NCI-H2196 treated with DMSO at 0.1 percent for 48 hours (cell line): ENCODE measurements around the gene AMH.
A peak's percentile ranks its signal among the peaks of the same experiment; 100 is the strongest.
"Not testable (repeated sequence)": the region's sequence is repeated elsewhere in the genome, so short reads cannot be mapped to it uniquely, and the experiment has no call there.

ENCODE experiments used
- DNase-seq: peaks from one replicate; lab custom pipeline; 2025; ENCODE audit not compliant: unreplicated experiment; lab: John Stamatoyannopoulos, UW

The AMH gene

DNA sequence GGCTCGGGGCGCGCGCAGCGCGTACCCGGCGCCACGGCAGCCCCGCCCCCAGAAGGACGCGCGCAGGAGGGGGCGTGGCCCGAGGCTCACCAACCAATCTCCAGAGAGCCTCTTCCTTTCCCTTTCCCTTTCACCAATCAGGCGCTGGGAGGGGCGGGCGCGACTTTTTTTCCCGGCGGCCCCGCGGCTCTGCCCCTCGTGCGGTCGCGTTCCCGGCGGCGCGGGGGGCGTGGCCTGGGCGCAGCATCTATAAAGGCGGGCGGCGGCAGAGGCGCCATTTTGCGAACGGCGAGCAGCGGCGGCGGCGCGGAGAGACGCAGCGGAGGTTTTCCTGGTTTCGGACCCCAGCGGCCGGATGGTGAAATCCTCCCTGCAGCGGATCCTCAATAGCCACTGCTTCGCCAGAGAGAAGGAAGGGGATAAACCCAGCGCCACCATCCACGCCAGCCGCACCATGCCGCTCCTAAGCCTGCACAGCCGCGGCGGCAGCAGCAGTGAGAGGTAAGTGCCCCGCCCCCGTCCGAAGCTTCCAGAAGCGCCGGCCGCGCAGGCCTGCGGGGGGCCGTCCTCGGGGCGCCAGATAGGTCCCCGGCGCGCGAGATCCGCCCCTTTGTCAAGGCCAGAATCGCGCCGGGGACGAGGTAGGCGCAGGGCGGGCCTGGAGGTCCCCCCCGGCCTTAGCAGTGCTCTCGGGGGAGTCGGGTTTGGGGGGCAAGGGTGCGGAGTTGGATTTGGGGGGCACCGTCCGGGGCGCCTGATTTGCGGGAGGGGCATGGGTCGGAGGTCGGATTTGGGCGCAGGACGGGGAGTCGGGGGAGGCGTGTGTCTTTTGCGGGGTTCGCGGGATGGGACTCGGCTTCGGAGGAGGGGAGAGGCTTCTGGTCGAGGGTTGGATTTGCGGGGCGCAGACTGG is 20.4 kb downstream of the AMH start:
- peak; percentile 96 for DNase-seq

DNA sequence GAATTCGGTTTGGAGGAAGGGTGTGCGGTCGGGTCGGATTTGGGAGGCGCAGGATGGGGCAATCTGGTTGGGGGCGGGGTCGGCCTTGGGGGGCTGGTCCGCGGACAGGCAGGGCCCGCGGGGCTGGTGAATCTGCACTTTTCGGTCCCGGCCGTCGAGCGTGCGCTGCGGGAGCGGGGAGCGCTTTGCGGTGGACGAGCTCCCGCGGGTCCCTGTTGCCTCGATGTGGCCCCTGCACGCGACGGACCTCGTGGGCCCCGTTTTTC is 21.0 kb downstream of the AMH start:
- DNase-seq: no peak

DNA sequence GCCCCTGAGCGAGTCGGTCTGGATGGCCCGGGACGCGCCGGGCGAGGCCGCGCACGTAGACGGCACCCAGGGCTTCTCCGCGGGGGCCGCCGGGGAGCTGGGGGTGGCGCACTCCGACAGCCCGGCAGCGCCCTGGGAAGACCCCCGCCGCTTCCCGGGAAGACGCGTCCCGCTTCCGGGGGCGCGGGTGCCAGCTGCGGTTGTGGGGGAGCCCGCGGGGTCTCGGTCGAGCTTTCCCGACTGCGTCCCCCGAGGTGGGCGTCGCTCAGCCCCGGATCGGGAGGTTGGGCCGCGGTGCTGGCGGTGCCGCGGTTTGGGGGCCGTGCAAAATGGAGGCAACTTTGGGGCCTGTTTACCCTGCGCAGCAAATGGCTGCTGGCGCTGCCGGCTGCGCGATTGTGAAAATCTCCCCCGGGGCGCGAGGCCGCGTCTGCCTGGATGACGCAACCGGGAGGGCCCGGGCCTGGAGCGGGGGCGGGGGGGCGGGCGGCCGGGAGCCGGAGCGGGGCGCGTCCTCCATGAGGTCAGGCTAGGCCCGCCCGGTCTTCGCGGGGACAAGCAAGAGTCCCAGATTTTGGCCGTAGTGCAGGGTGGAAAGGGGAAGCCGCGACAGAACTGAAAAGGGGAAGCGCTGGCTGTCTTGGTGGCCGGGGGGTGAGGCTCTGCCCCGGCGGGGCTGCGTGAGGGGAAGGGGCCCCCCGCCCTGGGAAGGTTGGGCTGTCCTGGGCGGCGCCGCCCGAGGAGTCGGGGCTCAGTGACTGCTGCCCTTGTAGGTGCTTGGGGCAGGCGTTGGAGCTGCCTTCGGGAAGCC is 21.5 kb downstream of the AMH start:
- DNase-seq: no peak

DNA sequence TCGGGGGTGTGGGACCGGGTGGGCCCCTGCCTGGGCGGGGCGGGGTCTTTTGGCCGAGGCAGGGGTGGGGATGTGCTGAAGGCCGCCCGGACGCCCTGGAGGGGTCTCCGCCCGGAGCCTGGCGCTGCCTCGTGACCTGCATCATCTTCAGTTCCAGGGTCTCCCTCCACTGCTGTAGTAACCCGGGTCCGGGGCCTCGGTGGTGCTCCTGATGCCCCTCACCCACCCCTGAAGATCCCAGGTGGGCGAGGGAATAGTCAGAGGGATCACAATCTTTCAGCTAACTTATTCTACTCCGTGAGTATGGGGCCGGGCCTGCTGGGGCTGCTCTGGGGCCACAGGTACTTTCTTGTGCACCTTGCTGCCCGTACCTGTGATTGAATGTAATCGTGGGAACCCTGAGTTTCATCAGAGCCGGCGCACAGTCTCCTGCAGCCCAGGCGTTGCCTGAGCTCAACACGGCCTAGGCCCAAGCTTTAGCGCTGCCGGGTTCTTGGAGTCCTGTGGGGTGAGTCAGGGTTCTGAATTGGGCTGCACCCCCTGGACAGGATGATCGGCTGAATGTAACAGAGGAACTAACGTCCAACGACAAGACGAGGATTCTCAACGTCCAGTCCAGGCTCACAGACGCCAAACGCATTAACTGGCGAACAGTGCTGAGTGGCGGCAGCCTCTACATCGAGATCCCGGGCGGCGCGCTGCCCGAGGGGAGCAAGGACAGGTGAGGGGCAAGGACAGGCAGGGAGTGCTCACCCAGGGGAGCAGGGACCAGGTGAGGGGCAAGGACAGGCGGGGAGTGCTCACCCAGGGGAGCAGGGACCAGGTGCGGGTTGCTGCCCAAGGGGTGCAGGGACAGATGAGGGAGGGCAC is 22.3 kb downstream of the AMH start:
- no peak for DNase-seq

DNA sequence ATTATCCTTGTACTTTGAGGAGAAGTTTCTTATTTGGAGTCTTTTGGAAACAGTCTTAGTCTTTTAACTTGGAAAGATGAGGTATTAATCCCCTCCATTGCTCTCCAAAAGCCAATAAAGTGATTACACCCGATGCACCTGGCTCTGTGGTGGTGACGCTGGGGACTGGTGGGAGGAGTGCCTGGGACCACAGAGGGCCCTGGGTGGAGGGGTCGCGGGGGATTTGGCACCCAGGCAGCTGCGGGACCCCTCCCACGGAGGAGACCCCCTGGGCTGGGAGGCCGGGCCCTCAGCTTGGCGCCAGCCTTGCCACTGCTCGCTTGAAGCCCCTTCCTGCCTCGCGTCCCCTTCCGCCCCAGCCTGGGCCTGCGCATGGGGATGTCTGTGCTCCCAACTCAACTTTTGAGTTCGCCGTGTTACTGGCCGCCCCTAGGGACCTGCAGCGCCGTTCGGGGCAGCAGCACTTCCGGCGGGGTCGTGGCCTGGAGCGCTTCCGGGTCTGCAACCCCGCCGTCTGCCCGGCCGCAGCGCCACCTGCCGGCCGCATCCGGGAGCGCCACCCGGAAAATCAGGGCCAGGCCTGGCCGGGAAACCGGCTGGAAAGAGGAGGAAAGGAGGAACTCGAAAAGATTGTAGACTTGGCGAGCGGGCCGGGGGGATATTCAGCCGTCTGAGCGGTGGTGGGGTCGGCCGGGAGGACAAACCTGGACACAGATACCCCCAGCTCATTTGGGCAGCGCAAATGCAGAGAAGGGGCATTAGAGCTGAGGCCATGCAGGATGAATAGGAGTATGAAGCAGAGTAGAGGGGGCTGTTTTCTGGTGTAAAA is 24.4 kb downstream of the AMH start:
- DNase-seq: peak; percentile 28

DNA sequence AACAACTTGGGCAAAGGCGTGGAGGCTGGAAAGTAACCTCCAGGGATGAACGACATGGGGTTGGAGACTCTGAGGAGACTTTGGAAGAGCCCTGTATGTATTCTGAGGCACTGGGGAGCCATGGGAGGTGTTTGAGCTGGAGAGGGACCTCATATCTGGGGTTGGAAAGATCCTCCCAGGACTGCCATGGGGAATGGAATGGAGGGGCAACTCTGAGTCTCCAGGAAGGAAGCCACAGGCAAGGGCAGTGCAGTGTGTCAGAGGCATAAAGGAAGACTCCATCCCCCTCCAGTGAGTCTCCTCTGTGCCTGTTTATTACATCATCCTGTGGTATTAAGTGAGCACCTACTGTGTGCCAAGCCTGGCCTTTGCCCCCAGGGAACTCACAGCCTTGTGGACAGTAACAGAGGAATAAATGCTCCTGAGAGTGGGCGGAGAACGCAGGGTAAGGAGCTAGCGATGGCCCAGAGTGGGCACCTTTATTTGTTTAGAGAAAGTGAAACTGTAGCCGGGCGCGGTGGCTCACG is 25.1 kb downstream of the AMH start:
- DNase-seq: no peak

DNA sequence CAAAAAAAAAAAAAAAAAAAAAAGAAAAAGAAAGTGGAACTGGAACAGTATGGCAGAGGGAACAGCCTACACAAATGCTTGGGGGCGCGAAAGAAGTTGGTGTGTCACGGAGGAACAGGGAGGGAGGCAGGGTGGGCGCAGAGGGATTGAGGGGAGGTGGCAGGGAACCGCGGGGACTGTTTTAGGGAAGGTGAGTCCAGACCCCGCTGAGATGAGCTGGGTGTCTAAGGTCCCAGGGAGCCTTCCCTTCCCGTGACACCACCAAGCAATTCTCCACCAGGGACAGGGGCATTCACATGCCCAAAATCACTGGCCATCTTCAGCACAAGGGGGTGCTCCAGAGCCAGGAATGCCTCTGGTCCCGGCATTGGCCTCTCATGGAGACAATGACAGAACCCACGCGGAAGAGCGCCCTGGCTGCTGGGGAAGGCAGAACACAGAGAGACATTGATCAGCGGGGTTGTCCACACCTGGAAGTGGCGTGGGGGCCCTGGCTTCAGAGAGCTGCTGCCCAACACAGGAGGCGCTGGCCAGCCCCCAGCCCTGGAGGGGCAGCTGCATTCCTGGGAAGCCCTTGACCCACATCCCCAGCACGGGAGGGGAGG is 25.9 kb downstream of the AMH start:
- DNase-seq: peak; percentile 46

DNA sequence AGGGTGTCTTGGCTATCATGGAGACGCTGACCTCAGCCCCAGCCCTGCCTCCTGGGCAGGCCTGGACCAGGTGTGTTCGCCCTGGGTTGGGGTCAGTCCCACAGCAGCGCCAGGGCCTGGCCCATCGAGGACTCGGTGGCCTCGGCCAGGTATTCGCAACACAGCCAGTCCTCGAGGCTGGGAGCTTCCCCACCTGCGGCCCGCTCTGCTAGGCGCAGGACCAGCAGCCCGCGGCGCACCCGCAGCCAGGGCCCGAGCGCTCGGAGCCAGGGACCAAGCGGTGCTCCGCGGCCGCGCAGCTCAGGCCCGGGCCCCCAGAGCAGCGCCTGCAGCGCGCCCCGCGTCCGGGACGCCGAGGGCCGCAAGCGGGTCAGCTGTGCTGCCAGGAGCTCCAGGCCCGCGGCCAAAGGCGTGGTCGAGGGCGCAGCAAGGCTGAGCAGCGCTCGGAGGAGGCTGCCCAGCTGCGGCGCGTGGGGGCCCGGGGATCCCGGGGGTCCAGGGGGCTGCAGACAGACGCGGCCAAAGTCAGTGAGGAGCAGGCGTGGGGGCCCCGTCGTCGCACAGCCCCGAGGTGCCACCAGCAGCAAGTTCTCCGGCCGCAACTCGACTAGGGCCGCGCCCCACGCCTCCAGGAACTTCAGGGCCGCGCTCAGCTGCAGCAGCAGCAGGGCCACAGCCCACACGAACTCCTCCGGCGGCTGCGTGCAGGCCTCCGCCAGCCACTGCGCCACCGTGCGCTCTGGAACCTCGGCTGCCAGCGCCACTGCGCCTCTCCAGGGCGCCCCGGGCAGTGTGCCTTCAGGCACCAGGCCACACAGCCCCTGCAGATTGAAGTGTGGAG is 26.7 kb downstream of the AMH start:
- DNase-seq: no peak

DNA sequence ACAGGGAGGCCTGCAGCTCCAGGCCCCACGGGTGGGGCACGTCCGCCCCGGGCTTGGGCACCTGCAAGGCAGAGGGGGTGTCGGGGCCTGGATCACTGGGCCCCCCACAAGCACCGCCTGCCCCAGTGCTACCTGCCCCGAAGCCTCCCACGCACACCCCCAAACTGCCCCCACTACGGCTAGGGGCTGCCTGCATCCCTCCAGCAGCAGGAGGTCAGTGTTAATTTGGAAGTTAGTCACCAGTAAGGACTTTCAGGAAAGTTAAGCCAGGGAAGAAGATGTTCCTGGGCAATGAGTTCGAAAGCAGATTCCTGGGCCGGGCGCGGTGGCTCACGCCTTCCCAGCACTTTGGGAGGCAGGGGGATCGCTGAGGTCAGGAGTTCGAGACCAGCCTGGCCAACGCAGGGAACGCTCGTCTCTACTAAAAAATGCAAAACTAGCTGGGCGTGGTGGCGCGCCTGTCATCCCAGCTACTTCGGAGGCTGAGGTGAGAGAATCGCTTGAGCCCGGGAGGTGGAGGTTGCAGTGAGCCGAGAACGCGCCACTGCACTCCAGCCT is 27.4 kb downstream of the AMH start:
- DNase-seq: no peak

DNA sequence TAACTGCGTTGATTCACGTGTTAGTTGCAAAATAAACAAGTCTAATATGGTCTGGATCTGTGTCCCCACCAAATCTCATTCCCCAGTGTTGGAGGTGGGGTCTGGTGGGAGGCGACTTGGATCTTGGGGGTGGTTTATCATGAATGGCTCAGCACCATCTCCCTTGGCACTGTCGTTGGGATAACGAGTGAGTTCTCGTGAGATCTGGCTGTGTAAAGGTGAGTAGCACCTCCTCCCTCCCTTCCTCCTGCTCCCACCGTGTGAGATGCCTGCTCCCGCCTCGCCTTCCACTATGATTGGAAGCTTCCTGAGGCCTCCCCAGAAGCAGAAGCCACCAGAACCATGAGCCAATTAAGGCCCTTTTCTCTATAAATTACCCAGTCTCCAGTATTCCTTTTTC is 28.0 kb downstream of the AMH start:
- DNase-seq: no peak

DNA sequence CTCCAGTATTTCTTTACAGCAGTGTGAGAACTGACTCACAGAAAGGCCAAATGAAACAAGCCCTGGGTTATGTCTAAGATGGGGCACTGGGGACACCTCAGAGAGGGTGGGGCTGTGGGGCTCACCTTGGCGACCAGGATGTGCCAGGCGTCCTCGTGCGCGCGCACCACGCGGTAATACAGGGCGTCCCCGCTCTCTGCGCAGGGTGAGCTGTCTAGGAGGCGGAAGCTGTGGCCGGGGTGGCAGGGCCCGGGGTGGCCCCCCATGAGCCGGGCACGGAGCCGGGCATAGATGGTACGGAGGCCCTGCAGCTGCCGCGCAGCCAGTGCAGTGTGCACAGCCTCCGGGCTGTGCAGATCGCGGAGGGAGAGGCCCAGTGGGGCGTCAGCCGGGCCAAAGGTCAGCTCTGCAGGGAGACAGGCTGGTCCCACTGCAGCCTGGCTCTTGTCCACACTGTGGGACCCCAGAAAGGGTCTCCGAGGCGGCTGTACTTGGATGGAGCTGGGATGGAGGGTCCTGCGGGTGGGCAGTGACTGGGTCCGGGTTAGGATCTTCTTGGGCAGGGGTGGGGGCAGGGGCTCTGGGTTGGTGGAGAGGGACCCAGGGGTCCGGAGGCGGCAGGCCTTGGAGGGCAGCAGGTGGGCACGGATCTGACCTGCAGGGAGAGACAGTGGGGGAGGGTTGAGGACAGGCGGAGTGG is 29.5 kb downstream of the AMH start:
- no peak for DNase-seq

DNA sequence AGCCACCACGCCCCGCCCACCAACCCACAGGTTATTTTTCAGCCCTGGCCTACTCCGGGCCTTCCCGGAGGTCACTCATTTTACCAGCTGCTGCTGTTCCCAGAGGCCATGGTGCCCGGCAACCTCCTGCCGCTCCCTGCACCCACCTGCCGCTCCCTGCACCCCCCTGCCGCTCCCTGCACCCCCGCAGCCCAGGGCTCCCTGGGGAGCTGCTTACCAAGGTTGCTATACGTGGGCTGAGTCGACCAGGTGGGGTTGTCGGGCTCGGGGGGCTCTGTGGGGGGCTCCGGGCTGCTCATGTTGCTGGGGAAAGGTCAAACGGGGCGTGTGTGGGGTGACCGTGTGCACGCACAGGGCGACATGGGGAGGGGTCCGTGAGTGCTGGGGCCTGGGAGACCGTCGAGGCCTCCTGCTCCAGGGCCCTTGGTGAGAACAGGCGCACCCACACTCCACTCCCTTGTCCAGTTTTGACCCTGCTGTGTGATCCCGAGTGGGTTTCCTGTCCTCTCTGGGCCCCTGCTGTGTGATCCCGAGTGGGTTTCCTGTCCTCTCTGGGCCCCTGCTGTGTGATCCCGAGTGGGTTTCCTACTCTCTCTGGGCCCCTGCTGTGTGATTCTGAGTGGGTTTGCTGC is 31.6 kb downstream of the AMH start:
- DNase-seq: no peak

DNA sequence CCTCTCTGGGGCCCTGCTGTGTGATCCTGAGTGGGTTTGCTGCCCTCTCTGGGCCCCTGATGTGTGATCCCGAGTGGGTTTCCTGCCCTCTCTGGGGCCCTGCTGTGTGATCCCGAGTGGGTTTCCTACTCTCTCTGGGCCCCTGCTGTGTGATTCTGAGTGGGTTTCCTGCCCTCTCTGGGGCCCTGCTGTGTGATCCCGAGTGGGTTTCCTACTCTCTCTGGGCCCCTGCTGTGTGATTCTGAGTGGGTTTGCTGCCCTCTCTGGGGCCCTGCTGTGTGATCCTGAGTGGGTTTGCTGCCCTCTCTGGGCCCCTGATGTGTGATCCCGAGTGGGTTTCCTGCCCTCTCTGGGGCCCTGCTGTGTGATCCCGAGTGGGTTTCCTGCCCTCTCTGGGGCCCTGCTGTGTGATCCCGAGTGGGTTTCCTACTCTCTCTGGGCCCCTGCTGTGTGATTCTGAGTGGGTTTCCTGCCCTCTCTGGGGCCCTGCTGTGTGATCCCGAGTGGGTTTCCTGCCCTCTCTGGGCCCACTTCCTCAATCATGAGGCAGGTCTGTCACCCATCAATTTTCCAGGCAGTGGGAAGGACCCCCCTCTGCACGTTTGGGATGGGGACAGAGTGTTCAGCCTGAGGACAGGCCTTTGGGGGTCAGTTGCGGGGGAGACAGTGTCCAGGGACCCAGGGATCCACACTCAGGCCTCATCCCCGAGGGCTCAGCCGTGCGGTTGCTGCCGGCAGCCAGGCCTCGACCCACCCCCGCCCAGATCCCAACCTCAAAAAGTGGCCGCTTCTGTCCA is 32.3 kb downstream of the AMH start:
- not testable (repeated sequence) for DNase-seq

DNA sequence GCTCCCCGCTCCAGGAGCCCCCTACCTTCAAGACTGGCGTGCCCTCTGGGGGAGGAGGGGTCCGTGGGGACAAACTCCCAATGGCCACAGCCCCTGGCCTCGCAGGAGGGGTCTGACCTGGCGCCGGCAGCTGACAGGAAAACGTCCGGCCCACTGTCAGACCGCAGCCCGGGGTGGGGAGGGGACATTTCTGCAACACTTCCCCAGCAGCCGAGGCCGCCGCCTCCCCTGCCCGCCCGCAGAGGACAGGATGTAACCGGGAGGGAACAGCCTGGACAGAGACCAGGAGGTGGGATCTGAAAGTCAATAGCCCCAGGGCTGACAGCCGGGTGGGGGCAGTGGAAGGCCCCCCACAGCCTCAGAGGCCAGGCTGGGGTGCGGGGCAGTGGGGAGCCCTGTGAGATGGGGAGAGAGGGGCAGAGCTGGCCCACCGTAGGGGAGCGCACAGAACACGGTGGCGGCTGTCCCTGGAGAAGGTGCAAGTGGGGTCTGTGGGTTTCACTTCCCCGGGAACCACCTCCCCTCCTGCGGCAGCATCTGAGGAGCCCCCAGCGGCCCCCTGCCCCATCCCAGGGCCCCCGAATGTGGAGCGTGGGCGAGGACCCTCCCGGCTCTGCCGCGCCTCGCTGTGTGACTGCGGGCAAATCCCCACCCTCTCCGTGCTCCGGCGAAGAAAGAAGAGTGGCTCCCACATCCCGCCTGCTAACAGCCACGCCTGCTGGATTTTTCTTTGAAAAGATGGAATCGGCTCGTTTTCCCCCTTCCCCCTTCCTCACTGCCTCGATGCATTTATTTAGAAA is 33.1 kb downstream of the AMH start, which contains the start of gene PEAK3:
Gene PEAK3 (minus strand): TSS at position 114 of the 800 bp plus-strand sequence. CDS start 1,244 bp downstream, outside the sequence.
- no peak for DNase-seq

DNA sequence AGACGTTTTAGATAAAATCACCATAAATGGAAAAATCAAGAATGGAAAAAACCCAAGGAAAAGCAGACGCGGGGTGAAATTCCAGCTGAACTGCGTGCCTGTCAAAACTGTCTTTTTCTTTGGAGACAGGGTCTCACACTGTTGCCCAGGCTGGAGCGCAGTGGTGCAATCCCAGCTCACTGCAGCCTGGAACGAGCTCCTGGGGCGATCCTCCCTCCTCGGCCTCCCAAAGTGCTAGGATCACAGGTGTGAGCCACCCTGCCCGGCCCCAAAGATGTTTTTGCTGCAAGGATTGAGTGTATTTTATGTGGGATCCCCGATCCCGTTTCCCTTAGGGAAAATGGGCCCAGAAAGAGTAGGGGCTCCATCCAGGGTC is 33.7 kb downstream of the AMH start:
- no peak for DNase-seq
